Activated T-helper 1 cell treated with Interleukin-2 at 50 U/mL for 16 hours (primary cell): Measurements from ENCODE around the gene E4F1.
"Not testable (repeated sequence)": the region's sequence is repeated elsewhere in the genome, so short reads cannot be mapped to it uniquely, and the experiment has no call there.

Experiments
- DNase-seq: peaks from one replicate; pipeline ENCODE4 v3.0.0-alpha.2; 2020; ENCODE audit warnings: low read depth

The E4F1 gene

DNA sequence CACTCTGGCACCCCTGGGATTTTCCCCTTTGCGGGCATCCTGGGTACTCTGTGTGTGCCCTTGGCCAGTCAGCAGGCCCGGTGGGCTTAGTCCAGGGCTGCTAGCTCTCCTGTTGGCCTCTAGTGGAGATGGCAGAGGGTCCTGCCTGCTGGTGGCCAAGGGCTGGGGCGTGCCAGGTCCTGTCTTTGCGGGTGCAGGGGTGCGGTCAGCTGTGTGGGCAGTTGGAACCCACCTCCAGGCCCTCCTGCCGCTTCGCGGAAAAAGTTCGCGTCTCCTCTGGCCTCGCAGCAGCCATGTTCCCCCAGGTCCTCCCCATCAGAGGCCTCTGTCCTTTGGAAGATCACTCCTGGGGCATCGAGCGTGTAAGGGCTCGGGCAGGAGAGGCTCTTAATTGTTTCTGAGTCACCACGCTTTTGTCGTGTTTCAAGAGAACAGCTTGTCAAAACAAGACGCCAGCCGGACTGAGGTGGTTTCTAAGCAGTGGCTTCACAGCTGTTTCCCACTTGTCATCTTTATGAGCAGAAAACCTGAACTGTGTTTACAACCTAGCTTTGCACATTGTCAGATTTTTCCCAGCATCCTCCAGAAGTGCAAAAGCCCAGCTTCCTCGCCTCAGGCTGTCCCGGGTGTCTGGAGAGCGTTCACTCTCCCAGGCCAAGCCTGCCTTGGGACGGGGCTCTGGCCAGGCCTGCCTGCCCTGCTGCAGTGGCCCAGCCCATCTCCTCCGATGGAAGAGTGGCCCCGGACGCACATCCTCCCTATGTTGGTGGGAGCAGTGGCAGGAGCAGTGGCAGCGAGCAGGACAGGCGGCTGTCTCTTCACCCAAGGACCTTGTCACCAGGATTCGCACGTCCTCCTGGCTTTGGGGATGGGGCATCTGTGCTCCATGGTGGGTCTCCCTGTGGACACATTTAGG, 7.9 kb downstream of the E4F1 start:
- no peak for DNase-seq

DNA sequence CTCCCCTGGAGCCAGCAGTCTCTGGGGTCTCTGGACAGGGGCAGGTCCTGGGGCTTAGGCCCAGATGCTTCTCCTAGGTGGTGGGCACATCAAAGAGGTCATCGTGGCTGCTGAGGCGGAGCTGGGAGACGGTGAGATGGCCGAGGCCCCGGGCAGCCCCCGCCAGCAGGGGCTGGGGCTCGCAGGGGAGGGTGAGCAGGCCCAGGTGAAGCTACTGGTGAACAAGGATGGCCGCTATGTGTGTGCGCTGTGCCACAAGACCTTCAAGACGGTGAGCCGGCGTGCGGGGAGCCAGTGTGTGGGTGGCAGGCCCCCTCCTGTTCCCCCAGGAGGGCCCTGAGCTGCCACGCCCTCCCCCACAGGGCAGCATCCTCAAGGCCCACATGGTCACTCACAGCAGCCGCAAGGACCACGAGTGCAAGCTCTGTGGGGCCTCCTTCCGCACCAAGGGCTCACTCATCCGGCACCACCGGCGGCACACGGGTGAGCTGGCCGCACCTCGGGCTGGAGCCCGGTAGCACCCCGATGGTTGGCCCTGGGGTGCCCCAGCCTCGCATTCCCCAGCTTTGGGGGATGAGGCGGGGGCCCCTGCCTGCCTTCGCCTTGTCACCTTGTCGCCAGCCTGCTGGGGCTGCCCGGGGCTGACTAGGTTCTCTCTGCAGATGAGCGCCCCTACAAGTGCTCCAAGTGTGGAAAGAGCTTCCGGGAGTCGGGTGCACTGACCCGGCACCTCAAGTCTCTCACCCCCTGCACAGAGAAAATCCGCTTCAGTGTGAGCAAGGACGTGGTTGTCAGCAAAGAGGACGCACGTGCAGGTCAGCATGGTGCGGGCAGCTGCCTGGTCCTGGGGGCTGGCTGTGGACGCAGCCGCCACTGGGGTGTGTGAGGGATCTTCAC, 9.0 kb downstream of the E4F1 start:
- DNase-seq: no peak

DNA sequence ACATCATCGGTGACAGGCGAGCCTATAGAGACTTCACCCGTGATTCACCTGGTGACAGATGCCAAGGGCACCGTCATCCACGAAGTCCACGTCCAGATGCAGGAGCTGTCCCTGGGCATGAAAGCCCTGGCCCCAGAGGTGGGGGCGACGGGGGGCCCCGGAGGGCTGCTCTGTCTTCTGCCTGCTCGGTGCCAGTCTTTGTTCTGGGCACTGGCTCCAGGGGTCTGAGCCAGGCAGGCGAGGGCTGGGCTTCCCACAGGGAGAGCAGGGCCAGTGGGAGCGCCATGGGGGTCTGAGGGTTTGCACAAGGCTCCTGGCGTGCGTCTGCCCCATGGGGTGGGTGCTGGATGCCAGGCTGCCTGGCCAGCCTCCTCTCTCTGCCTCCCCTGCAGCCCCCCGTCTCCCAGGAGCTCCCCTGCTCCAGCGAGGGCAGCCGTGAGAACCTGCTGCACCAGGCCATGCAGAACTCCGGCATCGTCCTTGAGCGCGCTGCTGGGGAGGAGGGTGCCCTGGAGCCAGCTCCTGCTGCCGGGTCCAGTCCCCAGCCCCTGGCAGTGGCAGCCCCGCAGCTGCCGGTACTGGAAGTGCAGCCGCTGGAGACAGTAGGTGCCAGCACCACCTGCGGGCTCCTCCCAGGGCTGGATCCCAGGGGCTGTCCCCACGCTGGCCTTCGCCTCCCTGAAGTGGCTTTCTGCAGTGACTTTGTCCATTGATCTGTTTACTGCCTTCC, 9.8 kb downstream of the E4F1 start:
- no peak for DNase-seq

DNA sequence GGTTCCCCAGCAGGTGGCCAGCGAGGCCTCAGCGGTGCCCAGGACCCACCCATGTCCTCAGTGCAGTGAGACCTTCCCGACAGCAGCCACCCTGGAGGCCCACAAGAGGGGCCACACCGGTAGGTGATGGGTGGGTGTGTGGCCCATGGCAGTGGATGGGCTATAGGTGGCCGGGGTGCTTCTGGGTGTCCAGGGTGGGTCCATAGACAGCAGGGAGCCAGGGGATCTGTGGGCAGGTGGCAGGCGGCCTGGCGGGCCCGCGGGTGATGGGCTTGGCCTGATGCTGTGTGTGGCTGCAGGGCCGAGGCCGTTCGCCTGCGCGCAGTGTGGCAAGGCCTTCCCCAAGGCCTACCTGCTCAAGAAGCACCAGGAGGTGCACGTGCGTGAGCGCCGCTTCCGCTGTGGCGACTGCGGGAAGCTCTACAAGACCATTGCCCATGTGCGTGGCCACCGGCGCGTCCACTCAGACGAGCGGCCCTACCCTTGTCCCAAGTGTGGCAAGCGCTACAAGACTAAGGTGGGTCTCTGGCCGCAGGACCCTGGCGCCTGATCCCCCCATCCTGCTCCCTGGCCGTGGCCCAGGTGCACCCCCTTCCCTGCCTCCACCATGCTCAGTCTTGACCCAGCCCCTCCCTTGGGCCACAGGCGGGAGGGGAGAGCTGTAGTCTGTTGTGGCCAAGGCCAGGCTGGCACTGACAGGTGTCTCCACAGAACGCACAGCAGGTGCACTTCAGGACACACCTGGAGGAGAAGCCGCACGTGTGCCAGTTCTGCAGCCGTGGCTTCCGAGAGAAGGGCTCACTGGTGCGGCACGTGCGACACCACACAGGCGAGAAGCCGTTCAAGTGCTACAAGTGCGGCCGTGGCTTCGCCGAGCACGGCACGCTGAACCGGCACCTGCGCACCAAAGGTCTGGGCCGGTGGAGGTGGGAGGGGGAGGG, 10.8 kb downstream of the E4F1 start:
- DNase-seq: no peak

DNA sequence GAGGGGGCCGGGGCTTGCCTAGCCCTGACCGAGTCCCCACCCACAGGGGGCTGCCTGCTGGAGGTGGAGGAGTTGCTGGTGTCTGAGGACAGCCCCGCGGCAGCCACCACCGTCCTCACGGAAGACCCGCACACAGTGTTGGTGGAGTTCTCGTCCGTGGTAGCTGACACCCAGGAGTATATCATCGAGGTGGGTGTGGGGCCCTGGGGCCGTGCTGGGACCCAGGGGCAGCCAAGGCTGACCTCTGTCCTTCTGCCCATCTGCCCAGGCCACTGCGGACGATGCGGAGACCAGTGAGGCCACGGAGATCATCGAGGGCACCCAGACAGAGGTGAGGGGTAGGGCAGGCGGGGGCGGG, 11.4 kb downstream of the E4F1 start:
- DNase-seq: no peak

DNA sequence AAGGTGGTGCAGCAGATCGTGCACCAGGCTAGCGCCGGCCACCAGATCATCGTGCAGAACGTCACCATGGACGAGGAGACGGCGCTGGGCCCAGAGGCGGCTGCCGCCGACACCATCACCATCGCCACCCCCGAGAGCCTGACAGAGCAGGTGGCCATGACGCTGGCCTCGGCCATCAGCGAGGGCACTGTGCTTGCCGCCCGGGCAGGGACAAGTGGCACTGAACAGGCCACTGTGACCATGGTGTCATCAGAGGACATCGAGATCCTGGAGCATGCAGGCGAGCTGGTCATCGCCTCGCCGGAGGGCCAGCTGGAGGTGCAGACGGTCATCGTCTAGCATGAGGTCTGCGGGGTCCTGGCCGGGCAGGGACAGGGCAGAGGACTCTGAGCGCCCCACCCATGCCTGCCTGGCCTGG, 11.9 kb downstream of the E4F1 start:
- DNase-seq: no peak

DNA sequence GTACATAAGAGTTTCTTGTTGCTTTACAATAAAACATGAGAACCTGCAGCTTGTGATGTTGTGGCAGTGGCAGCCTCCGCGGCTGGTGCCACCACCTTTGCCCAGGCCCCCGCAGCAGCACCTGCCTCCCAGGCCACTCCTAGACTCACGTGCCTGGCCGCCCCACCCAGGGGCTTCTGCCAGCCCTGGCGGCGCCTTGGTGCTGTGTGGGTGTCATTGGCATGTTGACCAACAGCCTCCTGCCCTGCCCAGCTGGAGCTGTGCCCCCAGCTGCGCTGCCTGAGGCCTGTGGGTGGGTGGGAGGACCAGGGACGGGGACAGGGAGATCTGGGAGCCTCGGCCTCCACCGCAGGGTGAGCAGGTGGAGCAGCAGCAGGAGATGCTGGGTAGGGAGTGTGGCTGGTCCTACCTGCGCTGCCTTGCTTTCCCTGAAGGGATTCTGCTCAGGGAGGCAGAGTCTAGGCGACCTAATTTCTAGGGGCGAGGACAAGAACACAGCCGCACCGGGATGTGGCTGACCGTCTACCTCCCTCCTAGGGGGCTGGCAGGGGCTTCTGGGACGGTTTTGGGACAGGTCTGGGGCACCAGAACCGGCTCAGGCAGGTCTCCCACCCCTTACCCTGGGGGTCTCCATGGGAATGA, 12.4 kb downstream of the E4F1 start:
- no peak for DNase-seq

DNA sequence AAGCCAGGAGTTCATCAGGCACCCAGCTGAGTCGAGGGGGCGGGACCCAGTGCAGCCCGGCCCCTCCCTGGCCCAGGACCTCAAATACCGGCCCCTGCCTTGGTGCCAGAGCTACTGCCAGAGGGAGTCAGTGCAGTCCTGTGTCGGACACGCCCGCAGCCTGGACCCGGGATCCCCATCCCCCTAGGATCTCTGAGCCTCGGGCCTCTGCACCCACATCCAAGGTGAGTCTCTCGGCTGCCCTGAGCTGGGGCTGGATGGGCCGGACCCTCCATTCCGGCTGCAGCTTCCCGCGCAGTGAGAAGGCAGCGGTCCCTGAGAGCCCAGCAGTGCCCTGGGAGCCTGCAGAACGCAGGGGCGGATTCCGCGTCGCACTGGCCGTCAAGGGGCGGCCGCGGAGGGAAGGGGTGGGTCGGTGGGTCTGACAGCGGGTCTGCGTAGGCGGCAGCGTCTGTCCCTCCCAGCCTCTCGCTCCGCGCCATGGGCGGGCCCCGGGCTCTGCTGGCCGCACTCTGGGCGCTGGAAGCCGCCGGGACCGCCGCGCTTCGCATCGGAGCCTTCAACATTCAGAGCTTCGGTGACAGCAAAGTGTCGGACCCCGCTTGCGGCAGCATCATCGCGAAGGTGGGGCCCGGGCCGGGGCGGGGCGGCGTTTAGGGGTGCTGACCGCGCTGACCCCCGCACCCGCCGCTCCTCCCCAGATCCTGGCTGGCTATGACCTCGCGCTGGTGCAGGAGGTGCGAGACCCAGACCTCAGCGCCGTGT, 13.1 kb downstream of the E4F1 start, which contains the start of gene DNASE1L2:
Gene DNASE1L2 (plus strand): TSS at position 108 of the 765 bp plus-strand sequence. CDS start 373 bp downstream, at position 481.
- DNase-seq: no peak

DNA sequence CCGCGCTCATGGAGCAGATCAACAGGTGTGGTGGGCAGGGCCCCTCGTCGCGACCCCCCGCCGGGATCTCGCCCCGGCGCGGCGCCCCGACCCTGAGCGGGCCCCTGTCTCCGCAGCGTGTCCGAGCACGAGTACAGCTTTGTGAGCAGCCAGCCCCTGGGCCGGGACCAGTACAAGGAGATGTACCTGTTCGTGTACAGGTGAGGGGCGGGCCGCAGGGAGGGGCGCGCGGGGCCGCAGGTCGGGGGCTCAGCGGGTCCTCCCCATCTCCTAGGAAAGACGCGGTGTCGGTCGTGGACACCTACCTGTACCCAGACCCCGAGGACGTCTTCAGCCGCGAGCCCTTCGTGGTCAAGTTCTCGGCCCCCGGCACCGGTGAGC, 13.7 kb downstream of the E4F1 start:
- no peak for DNase-seq

DNA sequence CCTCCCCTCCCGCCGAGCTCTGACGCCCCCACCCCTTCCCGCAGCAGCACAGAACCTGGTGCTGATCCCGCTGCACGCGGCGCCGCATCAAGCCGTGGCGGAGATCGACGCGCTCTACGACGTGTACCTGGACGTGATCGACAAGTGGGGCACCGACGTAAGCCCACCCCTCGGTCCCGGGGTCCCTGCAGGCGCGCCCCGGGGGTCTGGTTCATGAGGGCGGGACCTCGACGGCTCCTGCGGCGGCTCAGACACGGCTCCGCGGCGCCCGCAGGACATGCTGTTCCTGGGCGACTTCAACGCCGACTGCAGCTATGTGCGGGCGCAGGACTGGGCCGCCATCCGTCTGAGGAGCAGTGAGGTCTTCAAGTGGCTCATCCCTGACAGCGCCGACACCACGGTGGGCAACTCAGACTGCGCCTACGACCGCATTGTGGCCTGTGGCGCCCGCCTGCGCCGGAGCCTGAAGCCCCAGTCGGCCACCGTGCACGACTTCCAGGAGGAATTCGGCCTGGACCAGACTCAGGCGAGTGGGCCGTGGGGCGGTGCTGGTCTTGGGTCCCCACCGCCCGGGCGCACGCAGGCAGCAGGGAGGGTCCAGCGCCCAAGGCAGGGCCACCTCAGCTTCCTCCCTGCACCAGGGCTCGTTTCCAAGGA, 14.2 kb downstream of the E4F1 start:
- DNase-seq: no peak

DNA sequence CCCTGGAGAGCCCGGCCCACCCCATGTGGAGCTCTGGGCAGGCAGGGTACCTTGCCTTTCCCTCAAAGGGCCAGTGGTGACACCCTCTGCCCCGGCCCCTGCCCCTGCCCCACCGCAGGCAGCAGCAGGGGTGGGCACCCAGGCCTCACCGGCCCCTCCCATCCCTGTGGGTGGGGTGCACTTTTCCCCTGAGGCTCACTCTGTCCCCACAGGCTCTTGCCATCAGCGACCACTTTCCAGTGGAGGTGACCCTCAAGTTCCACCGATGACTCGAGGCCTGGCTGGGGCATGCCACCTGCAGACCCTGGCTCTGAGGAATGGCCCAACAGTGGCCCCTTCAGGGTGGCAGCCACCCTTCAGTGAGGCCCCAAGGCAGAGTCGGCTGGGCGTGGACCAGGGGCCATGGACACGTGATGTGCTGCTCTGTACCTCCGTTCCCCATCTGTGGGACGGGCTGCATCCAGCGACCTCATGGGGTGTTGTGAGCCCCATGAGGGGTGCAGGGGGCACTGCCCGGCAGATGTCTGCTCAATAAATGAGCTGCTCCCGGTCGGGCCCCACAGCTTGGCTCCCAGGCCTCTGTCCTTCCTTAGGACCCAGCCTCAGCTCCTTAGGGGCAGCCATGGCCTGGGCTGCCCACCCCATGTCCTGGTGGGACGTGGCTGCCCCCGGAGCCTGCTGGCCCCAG, 14.9 kb downstream of the E4F1 start:
- no peak for DNase-seq

DNA sequence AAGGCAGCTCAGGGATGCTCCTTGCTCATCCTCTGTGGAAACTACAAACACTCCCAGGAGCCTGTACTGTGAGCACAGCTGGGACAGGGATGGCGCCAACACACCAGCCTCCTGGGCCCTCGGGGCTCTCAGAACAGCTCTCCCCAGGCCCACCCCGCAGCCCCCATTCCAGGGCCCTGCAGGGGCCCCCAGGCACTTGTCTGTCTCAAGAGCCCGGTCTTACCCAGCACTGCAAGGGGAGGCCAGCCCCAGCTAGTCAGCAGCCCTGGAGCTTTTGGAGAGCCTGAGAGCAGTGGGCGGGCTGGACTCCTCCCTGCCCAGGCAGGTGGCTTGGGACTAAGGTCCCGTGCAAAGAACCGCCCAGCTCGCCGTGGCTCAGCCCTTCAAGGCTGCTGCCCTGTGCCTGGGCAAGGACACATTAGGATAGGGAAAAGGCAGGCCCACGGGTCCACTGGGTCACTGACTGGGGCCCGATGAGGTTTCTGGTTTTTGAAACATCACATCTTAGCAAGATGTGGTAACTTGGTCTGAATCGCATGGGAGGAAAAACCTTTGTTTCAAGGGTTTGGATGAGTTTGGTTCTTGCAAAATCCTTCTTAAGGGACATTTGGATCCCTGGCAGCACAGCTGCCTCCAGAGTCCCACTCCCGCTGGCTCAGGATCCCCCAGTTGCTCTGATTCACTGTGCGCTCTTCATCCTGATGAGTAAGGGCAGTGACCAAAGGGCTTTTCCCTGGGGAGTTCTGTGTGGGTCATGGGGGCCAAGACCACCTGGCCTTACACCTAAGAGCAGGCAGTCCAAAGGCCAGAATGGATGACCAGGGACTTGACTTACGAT, 15.7 kb downstream of the E4F1 start:
- no peak for DNase-seq

DNA sequence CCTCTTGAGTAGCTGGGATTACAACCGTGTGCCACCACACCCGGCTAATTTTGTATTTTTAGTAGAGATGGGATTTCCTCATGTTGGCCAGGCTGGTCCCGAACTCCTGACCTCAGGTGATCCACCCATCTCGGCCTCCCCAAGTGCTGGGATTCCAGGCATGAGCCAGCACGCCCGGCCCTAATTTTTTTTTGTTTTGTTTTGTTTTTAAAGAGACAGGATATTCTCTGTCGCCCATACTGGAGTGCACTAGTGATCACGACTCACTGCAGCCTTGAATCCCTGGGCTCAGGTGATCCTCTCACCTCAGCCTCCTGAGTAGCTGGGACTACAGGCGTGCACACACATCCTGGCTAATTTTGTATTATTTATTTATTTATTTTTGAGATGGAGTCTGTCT, 16.9 kb downstream of the E4F1 start:
- not testable (repeated sequence) for DNase-seq

DNA sequence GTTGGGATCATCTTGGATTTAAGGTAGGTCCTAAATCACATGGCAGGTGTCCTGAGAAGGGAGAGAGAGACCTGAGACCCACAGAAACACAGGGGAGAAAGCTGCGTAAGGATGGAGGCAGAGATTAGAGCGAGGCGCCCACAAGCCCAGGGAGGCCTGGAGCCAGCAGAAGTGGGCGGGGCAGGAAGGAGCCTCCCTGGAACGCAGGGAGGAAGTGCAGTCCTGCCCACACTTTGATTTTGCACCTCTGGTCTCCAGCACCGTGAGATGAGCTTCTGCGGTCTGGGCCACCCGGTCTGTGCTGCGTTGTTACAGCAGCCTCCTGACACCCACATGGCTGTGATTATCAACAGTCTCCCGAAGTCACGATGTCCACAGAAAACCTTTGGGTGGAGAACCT, 19.2 kb downstream of the E4F1 start:
- DNase-seq: no peak

DNA sequence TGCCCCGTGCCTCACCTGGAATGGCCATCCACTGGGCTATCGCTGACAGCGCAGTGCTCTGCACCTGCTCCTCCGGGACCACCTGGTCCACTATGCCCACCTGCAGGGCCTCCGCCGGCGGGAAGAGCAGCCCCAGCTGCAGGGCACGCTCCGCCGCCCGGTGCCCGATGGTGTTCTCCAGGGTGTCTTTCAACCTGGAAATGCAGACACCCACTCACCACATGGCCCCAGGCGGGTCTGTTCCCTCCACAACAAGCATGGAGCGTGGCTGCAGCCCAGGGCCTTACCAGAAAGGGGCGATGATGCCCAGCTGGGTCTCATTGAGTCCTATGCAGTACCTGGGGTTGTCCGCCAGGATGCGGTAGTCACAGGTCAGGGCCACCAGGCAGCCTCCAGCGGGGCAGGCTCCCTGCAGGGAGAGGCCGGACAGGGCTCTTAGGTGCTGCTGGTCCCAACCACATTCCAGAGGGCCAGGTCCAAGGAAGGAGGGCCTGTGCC, 19.7 kb downstream of the E4F1 start:
- DNase-seq: no peak

DNA sequence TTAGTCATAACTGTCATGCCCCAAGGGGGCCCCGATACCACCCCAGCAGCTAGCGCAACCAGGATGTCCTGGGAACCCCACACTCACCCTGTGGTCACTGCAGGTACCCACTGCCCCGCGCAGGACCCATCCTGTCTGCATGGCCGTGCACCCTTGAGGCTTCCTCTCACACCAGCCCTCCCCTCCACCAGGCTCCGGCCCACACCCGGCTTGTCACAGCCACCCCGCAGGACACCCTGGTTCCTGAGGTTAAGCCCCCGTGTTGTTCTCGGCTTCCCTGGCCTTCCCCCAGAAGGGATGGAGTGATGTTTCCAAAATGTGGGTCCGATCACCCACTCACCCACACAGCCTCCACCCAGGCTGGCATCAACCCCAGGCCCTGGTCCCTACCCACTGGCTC, 20.4 kb downstream of the E4F1 start:
- DNase-seq: no peak

DNA sequence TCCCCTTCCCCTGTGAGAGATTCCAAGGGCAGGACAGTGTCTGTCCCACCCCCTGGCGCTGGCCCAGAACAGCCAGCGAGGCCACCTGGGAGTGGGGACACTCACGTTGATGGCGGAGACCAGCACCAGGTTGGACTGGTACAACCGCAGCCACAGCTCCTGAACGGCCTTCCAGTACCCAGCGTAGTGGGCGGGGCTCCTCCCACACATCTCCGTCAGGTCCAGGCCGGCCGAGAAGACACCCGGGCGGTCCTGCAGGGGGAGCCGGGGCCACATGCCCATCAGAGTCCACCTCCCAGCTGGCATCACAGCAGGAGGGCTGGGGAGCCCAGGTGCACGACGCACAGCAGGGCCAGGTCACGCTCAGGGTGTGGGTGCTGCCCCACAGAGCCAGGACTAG, 20.9 kb downstream of the E4F1 start:
- DNase-seq: no peak
